Cortex of kidney (tissue), 1 donor: ENCODE results near the gene BLVRA.
A peak's percentile ranks its signal among the peaks of the same experiment; 100 is the strongest.
"Not testable (repeated sequence)": the region's sequence is repeated elsewhere in the genome, so short reads cannot be mapped to it uniquely, and the experiment has no call there.

Source experiments
- DNase-seq: peaks from one replicate; lab custom pipeline; 2025; lab: John Stamatoyannopoulos, UW

BLVRA gene

GRCh38 chr7:43758029-43758821 is at the start of gene BLVRA:
TSS of gene BLVRA (plus strand) at chr7:43758680. CDS start at chr7:43771159, 12,479 bp downstream.
- no peak for DNase-seq

GRCh38 chr7:43711503-43711902 is 47.0 kb upstream of the BLVRA start:
- no peak for DNase-seq

GRCh38 chr7:43715966-43716365 is 42.5 kb upstream of the BLVRA start:
- not testable (repeated sequence) for DNase-seq

GRCh38 chr7:43716598-43716997 is 41.9 kb upstream of the BLVRA start:
- no peak for DNase-seq

GRCh38 chr7:43721193-43721806 is 37.2 kb upstream of the BLVRA start:
- no peak for DNase-seq

GRCh38 chr7:43723007-43723341 is 35.5 kb upstream of the BLVRA start:
- no peak for DNase-seq

- DNase-seq, result no peak
Measured at GRCh38 chr7:43725251-43725650, 33.2 kb upstream of the BLVRA start.

GRCh38 chr7:43726466-43726865 is 32.0 kb upstream of the BLVRA start:
- no peak for DNase-seq

GRCh38 chr7:43727003-43727402 is 31.5 kb upstream of the BLVRA start:
- no peak for DNase-seq

GRCh38 chr7:43727494-43727893 is 31.0 kb upstream of the BLVRA start:
- no peak for DNase-seq

GRCh38 chr7:43729214-43729923 is 29.1 kb upstream of the BLVRA start, which contains the start of gene COA1:
TSS of gene COA1 (minus strand) at chr7:43729523. CDS start at chr7:43648614, 80,909 bp downstream.
- peak; percentile 40 for DNase-seq

- DNase-seq, result no peak
Measured at GRCh38 chr7:43729924-43730248, 28.6 kb upstream of the BLVRA start.

- not testable (repeated sequence) for DNase-seq
Measured at GRCh38 chr7:43731494-43731893, 27.0 kb upstream of the BLVRA start.

GRCh38 chr7:43734575-43735332 is 23.7 kb upstream of the BLVRA start:
- not testable (repeated sequence) for DNase-seq

- no peak for DNase-seq
Measured at GRCh38 chr7:43735403-43735801, 23.1 kb upstream of the BLVRA start.

GRCh38 chr7:43735802-43736603 is 22.5 kb upstream of the BLVRA start:
- no peak for DNase-seq

- no peak for DNase-seq
Measured at GRCh38 chr7:43737467-43738127, 20.9 kb upstream of the BLVRA start.

- no peak for DNase-seq
Measured at GRCh38 chr7:43742692-43743091, 15.8 kb upstream of the BLVRA start.

GRCh38 chr7:43747328-43748105 is 11.0 kb upstream of the BLVRA start:
- no peak for DNase-seq

- DNase-seq, result no peak
Measured at GRCh38 chr7:43749383-43749940, 9.0 kb upstream of the BLVRA start.
